ENCODE data around the gene CPA3.

Gene CPA3, protein sequence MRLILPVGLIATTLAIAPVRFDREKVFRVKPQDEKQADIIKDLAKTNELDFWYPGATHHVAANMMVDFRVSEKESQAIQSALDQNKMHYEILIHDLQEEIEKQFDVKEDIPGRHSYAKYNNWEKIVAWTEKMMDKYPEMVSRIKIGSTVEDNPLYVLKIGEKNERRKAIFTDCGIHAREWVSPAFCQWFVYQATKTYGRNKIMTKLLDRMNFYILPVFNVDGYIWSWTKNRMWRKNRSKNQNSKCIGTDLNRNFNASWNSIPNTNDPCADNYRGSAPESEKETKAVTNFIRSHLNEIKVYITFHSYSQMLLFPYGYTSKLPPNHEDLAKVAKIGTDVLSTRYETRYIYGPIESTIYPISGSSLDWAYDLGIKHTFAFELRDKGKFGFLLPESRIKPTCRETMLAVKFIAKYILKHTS

GRCh38 chr3:148865049-148865448, at the start of gene CPA3:
CPA3 (plus strand) TSS chr3:148865296; CDS start chr3:148865308, 12 bp downstream.
- in situ Hi-C loops (cut with HindIII; ENCODE audit: low sequenced_read_pairs) = no loop called here

DNA sequence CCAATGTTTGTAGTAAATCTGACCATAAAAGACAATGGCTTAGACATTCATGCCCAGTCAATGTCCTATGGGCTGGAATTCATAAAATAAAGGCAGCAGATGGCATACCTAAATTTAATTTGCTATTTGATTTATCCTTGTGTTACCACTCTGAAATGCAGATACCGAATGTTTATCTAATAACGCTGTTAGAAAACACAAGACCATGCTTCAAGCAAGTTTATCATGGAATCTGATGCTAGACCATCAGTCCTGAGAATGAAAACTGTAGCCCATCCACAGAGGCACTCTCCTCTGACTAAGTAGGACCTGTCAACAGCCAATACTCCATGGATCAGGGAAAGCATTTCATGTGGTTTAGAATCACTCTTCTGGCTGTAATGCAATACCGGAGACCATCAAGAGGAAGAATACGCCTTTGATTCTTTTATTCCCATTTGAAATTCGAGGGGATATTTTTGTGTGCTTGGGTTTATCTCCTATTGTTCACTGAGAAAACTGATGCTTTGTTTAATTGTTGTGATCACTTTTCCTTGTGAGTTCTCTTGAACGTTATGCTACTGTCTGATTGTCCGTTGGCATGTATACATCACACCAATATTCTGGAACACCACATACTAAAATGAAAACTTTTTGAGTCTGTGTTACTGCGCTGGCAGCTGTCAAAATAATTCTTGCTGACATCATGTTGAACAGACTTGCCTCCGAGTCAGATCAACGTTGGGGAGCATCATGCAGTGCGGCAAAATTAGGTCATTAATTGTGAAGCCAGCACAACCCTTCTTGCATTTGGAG, 49.6 kb upstream of the CPA3 start:
- in situ Hi-C loops (cut with HindIII; ENCODE audit: low sequenced_read_pairs) = no loop called here

DNA sequence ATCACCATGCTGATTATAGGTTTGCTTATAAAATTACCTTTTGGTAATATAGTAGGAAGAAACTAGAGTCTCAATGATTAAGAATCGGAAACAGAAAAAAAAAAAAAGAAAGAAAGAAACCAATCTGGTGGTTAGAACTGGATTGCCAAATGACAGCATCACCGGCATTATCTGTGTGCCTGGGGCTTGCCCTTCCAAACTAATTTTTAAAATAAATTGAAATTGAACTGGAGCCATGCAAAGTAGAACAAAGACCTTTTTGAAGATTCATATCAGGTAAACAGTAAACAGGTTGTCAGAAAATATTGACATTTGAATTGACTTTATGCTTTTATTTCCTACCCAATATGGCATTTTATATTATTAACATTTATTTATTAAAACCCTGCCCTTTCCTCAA, 48.7 kb upstream of the CPA3 start:
- in situ Hi-C loops (cut with HindIII; ENCODE audit: low sequenced_read_pairs) = no loop called here

GRCh38 chr3:148816981-148817525, 48.0 kb upstream of the CPA3 start:
- in situ Hi-C loops (cut with HindIII; ENCODE audit: low sequenced_read_pairs) = no loop called here

- in situ Hi-C loops (cut with HindIII; ENCODE audit: low sequenced_read_pairs) = no loop called here
Measured at GRCh38 chr3:148820361-148821245, 44.5 kb upstream of the CPA3 start.

- in situ Hi-C loops (cut with HindIII; ENCODE audit: low sequenced_read_pairs) = no loop called here
Measured at GRCh38 chr3:148823026-148823425, 42.1 kb upstream of the CPA3 start.

- in situ Hi-C loops (cut with HindIII; ENCODE audit: low sequenced_read_pairs) = no loop called here
Measured at GRCh38 chr3:148825476-148825875, 39.6 kb upstream of the CPA3 start.

DNA sequence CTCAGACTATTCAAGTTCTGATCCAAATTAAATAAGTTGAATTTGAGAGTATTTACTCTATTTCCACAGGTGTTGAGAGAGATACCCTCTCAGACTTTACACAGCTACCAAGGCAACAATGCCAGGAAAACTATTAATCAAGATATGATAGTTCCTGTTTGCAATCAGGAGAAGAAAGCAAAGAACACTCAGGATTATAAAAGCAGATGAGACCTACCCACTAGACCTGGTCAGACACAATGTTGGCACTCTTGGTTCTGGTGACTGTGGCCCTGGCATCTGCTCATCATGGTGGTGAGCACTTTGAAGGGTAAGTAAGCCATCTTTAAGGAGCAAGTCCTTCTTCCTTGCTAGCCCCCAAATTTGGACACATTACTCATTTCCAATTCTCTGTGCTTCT, 37.5 kb upstream of the CPA3 start, which contains the start of gene CPB1:
Gene CPB1, plus strand, starts transcription at position 227 of the 400 bp plus-strand sequence. Its CDS starts 13 bp downstream, at position 240.
- in situ Hi-C loops (cut with HindIII; ENCODE audit: low sequenced_read_pairs) = no loop called here

DNA sequence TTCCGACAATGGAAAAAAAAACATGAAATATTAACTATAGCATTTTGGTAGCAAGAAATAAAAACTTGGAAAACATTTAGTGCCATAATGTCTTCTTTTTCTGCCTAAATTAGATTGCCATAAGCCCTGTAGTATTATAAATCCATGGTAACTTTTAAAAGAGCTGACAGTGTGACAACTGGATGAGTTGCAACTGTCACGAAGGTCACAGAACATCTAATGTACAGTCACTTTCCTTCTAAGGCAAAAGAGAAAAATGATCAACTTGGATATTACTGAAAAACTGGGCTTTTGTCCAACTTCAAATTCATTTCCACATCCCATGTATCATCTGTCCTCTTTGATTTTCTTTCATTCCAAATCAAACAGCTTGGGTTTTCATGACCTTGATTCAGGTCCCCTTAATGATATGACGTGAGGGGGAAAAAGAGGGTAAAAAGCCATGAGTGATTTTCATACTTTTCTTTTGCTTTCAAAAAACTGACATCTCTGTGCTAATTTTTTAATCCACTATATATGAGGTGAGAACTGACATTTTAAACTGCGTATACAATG, 36.9 kb upstream of the CPA3 start:
- in situ Hi-C loops (cut with HindIII; ENCODE audit: low sequenced_read_pairs) = no loop called here

DNA sequence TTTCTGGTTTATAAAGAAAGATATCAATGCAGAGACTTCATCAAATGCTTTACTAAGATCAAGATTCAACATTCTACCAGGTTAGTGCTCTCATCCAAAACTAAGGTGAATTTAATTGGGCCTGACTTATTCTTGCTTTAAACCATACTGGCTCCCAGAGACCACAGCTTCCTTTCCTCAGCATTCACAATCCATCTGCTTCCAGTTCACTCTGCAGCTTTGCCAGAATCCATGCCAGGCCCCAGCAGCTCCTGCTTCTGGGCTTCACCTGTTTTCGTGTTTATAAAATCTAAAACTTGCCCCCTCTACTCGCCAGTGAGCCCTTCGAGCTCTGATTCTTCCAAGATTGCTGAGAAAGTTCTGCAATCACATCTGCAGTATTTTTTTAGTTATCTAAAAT, 35.2 kb upstream of the CPA3 start:
- in situ Hi-C loops (cut with HindIII; ENCODE audit: low sequenced_read_pairs) = no loop called here

GRCh38 chr3:148833223-148833622, 31.9 kb upstream of the CPA3 start:
- in situ Hi-C loops (cut with HindIII; ENCODE audit: low sequenced_read_pairs) = no loop called here

GRCh38 chr3:148839805-148840204, 25.3 kb upstream of the CPA3 start:
- in situ Hi-C loops (cut with HindIII; ENCODE audit: low sequenced_read_pairs) = no loop called here

DNA sequence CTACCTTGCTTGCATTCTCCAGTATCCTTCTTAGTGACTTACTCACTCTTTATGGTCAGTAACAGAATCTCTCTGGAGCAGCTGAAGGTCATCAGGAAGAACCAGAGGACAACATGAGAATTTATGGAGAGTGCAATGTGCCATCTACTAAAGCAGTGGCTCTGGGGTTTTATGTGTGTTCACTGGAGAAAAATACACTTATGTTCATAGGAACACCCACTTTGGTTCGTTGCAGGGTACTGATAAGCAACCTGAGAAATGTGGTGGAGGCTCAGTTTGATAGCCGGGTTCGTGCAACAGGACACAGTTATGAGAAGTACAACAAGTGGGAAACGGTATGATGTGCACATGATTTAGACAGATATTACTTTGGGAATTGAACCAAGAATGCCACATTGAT, 24.6 kb upstream of the CPA3 start:
- in situ Hi-C loops (cut with HindIII; ENCODE audit: low sequenced_read_pairs) = no loop called here

DNA sequence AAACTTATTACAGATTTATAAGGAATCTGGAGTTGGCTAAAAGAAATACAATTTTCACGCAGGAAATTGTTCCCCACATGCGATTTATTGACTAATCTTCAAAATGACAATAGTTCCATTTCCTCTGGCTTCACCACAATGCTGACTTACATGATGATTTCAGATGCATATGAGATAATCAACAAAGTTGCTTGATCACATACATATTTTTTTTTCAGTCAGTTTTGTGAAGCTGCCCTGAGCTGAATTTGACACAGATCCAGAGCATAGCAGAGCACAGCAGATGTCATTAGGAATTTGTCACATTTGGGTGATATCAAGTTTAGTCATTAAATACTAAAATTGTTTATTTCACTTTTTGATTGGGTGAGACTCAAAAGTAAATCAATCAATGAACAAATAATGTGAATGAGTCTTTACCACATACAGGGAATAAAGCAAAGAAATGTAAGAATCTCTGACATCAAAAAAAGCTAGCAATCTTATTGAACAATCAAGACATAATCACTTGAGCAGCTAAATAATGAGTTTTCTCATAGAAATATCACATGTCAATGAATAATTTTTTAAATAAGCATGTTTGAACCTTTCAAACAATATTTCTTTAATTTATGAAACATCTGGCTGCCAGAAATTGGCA, 19.2 kb upstream of the CPA3 start:
- in situ Hi-C loops (cut with HindIII; ENCODE audit: low sequenced_read_pairs) = no loop called here

- in situ Hi-C loops (cut with HindIII; ENCODE audit: low sequenced_read_pairs) = no loop called here
Measured at GRCh38 chr3:148847351-148847750, 17.7 kb upstream of the CPA3 start.

- in situ Hi-C loops (cut with HindIII; ENCODE audit: low sequenced_read_pairs) = no loop called here
Measured at GRCh38 chr3:148848410-148848809, 16.7 kb upstream of the CPA3 start.

DNA sequence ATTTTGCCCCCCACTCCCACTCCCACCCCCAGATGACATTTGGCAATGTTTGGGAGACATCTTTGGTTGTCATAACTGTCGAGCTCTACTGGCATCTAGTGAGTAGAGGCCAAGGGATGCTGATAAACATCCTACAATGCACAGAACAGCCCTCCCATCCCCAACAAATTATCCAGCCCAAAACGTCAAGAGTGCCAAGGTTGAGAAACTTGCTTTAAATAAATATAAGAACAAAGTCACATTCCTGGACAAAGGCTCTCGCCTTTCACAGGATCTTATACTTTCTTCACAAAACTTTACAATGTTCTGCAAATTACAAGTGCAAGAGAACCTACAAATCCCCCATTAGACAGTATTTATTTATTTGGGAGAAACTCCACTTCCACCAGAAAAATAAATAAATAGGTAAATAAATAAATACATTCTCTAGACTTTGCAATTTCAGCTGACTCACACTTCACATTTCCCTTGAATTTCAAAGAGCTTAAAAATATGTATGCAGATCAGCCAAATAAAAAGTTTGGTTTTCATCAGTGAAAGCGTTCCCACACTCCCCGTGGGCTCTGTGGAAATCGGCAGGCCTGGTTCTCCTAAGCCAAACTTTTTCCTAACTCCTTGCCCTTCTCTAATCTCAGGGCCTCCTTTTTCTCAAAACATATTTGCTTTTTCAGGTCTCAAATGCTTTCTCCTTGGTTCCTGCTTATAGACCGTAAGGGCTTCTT, 12.7 kb upstream of the CPA3 start:
- in situ Hi-C loops (cut with HindIII; ENCODE audit: low sequenced_read_pairs) = no loop called here

- in situ Hi-C loops (cut with HindIII; ENCODE audit: low sequenced_read_pairs) = no loop called here
Measured at GRCh38 chr3:148853076-148853475, 12.0 kb upstream of the CPA3 start.

DNA sequence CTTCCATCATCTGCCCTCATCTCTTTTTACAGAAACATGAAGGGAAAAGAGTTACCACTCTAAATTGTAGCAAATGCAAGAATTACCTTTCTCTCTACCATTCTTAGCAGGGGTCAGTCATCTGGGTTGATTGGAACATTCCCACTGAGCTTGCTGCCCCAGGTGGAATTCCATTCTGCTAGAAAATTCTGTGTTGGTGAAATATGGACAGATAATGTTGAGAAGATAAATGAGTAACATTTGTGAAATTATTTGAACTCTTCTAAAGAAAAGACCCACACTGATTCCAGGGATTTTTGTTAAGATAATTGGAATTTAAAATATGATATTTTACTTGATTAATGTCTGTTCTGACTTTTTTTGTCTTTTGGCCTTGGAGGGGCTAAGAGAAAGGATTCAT, 11.0 kb upstream of the CPA3 start:
- in situ Hi-C loops (cut with HindIII; ENCODE audit: low sequenced_read_pairs) = no loop called here
